ENCODE measurements around the gene FAAH.

Gene FAAH

DNA sequence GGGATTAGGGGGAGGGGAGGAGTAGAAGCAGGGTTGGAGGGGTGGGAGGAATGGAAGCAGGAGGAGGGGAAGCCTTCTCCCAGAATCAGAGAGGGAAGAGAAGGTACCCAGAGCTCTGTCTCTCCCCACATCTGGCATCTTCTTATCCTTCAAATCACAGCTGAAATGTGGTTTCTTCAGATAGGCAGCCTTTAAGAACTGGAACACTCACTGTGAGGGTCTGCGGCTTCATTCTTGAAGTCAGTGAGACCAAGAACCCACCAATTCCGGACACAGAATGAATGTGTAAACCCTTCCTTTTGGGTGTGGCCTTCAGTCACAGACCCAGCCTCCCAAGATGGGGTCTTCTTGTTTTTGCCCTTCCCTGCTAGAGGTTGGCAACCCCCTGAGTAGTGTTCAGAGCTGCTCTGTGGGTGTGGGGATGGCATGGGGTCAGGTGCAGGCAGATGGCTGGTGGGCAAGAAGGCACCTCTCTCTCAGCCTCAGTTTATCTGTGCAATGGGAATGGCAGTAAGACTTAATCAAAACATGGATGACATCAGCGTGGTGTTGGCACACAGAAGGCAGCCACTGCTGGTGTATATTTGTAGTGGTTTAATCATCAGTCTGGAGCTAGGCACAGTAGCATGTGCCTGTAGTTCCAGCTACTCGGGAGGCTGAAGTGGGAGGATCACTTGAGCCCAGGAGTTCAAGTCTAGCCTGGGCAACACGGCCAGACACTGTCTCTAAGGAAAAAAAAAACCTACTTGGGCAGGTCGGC lies 7.2 kb downstream of the FAAH start:
- no peak for DNase-seq

DNA sequence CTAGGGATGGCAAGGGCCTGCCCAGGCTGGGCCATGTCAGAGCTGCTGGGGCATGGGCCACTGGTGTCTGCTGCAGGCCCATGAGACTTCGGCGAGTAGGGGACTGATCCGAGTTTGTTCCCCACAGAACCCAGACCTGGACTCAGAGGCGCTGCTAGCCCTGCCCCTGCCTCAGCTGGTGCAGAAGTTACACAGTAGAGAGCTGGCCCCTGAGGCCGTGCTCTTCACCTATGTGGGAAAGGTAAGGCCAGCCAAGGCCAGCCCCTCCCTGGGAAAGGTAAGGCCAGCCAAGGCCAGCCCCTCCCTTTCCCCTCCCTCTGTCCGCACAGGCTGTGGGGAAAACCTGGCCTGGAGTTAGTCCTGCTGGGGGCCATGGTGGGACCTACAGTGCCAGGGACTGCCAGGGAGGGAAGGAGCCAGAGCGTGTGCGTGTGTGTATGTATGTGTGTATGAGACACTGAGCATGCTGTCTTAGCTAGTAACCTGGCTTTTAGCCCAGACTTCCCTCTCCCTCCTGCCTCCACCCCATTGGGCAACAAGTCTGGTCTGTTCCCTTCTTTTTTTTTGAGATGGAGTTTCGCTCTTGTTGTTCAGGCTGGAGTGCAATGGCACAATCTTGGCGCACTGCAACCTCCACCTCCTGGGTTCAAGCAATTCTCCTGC lies 8.0 kb downstream of the FAAH start:
- DNase-seq: peak; percentile 92

DNA sequence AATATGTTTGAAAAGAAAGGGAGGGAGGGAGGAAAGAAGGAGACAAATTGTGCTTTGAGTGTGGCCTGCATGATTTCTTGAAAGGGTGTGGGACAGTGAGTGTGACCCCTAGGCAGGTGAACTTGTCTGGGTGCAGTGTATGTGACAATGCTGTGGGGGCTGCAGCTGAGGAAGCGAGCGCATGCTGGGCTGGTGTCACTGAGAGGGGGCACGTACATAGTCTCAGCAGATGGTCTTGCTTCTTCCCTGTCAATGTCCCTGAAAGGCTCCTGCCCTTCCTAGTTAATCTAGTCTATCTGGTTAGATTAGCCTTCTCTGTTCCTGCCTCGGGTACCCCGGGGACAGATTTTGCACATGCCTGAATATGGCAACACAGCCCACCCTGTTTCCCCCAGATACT lies 9.8 kb downstream of the FAAH start:
- DNase-seq: no peak

DNA sequence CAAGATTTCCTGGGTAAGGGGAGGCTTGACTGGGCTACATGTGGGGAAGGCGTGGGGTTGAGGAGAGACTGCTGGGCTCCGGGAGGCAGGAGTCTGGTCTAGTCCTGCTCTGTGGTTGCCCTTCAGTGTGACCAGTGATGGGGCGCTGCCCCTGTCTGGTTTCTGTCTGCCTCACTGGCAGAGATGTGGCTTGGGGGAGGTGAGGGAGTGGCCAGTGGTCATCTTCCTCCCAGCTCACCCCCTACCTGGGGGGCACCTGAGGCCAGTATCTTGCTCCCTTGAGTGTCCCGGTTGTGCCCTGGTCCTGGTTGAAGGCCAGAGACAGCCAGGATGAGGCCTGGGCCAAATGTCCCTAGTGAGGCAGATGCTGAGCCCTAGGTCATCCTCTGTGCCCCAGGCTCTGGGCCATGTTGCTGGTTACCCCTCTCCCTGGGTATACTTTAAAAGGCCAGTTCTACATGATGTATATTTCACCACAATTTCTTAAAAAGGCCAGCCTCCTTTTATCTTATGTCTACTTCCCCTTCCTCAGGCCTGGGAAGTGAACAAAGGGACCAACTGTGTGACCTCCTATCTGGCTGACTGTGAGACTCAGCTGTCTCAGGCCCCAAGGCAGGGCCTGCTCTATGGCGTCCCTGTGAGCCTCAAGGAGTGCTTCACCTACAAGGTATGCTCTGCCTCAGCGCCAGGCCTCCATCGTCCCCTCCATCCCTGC lies 10.5 kb downstream of the FAAH start:
- DNase-seq: no peak

DNA sequence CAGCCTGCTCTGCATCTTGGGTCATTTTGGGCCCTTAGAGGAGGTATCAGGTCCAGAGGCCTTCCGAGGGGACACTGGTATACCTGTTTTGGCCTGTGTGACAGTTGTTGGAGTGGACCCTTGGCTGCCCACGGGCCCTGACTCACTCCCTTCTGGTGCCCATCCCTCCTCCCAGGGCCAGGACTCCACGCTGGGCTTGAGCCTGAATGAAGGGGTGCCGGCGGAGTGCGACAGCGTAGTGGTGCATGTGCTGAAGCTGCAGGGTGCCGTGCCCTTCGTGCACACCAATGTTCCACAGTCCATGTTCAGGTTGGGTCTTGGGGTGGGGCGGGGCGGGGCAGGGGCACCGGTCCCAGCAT lies 11.1 kb downstream of the FAAH start:
- DNase-seq: no peak

DNA sequence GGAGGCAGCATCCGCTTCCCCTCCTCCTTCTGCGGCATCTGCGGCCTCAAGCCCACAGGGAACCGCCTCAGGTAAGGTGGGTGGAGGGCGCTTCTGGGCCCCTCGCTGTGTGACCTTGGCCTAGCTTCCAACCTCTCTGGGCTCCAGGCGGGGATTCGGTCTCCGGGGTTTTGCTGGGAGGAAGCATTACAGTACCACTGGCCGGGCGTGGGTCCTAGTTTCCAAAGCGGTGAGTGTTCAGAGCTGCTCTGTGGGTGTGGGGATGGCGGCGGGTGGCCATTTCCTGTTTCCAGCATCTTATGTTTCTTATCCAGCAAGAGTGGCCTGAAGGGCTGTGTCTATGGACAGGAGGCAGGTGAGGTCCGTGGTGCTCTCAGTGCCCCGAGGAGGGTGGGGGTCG lies 11.6 kb downstream of the FAAH start:
- no peak for DNase-seq

DNA sequence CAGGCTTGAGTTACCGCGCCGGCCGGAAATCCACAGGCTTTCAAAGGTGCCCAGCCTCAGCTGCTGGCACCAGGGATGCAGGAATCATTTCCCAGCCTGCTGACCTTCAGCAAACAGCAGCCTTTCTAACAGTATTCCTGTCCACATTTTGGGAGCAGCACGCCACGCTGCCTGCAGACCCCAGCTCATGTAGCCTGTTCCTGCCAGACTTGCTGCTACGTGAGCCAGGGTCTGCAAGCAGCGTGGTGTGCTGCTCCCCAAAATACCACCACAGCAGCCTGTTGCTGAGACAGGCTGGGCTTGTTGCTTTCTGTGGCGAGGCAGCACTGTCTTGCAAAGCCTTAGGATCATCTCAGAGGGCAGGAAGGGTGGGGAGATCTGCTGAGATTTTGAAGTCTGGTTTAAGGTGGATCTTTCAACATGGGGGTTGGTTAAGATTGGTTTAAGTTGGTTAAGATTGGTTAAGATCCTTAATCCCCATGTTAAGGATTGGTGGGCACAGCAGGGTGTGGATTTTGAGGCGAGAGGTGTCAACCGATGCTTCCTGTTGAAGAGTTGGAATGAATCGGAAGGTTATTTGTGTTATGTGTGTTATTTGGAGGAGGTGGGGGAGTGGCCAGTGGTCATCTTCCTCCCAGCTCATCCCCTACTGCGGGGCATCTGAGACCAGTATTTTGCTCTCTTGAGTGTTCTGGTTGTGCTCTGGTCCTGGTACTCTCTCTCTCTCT lies 12.9 kb downstream of the FAAH start:
- DNase-seq: no peak

DNA sequence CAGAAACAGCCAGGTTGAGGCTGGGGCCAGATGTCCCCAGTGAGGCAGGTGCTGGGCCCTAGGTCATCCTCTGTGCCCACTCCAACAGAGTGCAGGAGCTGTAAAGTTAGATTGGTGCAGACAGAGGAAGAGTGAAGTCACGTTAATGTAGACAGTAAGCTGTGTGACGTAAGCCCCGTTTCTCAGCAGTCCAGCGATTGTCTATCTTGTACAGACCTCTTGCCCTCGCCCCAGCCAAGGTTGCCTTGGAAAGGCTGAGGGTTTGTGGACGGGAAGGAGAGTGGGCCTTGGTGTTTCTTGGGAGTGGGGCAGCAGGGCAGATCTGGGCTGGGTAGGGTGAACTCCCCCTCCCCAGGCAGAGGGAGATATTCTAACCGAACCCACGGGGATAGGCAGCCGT lies 13.5 kb downstream of the FAAH start:
- DNase-seq: no peak

DNA sequence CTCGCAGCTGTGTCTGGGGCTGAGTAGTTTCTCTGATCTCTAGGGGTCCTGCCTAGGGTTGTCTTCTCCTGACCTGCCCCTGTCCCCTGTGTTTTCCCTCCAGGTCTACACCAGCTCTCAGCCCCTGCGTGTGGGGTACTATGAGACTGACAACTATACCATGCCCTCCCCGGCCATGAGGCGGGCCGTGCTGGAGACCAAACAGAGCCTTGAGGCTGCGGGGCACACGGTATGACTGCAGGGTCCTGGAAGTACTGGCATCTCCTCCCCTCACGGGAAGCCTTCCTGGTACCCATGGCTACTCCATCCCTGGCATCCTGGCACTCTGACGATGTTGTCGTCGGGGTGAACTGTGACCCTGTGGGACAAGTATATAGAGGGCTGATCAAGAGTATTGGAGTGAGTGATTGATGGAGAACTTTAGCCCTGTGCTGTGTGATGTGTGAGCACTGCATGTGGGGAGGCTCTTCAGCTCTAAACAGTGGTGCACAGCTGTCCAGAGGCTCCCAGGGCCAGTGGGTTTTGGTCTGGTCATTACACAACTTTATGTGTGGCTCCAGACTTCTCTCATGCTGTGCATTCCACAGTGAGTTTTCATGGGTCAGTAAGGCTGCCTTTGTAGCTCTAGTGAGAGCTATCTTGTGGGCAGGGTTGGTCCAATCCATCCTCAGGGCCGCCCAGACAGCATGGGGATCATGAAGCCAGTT lies 14.4 kb downstream of the FAAH start:
- no peak for DNase-seq

DNA sequence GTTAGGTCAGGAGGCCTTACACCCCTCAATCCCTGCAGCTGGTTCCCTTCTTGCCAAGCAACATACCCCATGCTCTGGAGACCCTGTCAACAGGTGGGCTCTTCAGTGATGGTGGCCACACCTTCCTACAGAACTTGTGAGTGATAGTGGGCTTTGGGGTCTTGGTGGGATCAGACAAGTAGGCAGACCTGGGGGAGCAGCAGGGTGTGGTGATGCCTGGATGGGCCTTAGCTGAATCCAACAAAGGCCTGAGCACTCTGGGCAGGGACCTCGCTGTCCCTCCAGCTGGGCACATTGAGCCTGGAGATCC lies 14.9 kb downstream of the FAAH start:
- no peak for DNase-seq

DNA sequence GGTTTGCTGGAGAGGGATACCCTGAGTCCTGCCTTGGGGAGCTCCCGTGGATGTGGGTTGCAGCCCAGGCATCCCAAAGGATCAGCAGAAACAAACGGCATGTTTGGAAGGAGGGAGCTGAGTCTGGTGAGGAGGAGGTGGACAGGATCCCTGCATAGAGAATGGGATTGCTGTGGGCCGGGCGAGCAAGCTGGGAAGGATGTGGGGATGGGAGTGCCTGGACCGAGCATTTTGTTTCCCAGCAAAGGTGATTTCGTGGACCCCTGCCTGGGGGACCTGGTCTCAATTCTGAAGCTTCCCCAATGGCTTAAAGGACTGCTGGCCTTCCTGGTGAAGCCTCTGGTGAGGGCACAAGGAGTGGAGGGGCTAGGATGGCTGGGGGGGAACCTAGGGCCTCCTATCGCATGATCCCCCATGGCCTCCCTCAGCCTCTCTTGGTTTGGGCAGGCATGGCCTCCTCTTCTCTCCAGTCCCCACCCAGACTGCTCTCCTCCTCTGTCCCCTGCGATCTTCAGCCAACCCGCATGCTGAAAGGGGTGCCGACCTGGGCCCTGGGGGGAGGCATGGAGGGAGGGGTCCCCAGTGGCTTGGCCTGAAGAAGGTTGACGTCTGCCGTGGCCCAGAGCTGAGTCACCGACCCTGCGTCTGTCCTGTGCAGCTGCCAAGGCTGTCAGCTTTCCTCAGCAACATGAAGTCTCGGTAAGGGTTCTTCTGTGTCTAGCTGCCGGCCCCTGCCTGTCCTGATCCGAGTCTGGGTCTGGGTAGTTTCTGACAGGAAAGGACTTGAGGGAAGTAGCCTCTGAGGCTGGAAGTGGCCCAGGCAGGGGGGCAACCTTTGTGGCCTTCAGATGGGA lies 16.3 kb downstream of the FAAH start:
- DNase-seq: no peak

DNA sequence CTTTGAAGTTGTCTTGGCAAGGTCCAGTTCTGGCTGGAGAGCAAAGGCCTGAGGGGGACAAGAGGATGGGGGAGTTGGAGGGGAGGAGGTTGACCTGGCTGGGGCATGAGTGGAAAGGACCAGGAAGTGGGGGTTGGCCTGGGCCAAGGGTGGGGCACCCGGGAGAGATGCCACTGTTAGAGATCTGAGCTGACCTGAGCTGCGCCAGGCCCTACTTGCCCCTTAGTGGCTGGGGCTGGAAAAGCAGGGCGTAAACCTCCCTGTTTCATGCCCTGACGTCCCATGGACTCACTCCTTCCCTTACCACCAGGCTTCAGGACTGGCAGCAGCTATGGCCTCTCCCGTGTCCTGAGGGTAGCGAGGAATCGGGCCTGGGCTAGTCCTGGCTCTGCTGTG lies 16.9 kb downstream of the FAAH start:
- DNase-seq: no peak

DNA sequence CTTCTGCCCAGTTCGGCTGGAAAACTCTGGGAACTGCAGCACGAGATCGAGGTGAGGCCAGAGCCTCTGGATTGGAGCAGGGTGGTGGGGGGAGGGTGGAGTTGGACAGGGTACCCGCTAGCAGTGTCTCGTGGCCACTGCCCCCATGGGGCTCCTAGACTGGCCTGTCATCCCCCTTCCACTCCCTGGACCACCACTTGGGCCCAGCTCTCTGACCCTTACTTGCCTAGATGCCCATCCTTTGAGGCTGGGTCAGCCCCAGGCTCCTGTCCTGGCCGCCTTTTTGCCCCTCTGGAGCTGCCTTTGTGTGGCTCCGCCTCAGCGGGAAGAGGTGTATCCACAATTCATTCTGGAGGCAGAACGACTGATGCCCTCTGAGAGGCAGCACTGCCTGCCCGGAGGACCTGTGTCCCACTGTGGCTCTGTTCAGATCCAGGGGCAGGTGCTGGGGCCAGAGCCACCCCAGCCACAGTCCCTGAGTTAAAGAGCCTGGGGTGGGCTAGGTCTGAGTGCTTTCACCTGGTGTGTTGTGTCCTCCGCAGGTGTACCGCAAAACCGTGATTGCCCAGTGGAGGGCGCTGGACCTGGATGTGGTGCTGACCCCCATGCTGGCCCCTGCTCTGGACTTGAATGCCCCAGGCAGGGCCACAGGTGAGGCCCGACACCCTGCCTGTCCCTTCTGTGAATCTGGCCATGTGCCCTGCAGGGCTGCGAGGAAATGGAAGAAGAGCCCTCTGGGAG lies 17.7 kb downstream of the FAAH start:
- no peak for DNase-seq

DNA sequence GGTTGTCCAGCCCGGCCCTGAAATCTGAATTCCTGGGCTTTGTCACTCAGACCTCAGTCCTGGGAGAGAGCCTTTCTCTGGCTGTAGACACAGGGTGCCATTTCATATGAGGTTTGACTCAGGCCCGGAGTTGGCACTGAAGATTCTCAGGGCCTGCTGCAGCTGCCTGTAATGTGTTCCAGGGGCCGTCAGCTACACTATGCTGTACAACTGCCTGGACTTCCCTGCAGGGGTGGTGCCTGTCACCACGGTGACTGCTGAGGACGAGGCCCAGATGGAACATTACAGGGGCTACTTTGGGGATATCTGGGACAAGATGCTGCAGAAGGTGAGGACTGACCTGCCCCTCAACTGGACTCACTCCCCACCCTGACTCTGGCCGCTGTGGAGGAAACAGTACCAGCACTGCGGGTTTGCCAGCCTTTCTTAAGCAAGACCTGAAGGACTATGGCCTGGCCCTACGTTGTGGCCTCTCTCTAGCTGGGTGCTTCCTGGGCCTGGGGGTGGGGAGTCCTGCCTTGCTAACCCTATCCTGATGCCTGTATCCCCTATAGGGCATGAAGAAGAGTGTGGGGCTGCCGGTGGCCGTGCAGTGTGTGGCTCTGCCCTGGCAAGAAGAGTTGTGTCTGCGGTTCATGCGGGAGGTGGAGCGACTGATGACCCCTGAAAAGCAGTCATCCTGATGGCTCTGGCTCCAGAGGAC lies 18.9 kb downstream of the FAAH start:
- DNase-seq: no peak

DNA sequence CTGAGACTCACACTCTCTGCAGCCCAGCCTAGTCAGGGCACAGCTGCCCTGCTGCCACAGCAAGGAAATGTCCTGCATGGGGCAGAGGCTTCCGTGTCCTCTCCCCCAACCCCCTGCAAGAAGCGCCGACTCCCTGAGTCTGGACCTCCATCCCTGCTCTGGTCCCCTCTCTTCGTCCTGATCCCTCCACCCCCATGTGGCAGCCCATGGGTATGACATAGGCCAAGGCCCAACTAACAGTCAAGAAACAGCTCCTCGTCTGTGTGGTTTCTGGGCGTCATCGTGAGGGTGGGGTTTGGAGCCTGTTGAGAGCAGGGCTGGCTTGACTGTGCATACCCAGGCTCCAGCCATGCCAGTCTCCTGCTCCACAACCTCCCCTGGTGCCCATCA lies 19.5 kb downstream of the FAAH start:
- no peak for DNase-seq

DNA sequence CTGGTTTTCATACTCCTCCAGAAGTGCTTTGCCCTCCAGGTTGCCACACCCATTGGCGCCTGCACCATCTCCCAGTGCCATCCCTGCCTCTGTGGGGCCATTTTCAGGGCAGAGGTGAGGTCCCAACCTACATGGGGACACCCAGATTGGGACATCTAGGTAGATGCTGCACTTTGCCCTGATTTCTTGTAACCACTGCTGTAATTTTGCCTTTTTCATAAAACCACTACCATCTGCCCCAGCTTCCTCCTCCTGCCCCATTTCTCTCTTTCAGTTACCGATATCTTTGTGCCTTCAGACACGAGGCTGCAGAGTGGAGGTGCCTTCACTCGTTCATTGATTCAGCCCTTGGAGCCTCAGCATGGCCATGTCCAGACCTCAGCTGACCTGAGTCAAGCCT lies 21.4 kb downstream of the FAAH start:
- DNase-seq: no peak

DNA sequence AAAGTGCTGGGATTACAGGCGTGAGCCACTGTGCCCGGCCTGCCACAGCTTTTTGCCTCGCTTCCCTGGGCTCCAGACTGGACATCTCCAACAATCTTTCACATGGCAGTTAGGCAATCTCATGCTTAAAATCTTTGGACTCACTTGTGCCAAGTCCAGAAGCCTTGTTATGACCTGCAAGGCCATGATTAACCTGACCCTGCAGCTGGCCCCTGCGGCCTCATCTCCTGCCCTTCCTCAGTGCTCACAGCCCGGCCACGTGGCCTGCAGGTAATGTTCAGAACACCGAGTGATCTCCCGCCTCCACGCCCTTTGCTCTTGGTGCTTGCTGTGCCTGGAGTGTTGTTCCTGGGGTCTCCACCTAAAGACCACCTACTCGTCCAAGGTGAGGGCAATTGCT lies 24.9 kb downstream of the FAAH start:
- no peak for DNase-seq

DNA sequence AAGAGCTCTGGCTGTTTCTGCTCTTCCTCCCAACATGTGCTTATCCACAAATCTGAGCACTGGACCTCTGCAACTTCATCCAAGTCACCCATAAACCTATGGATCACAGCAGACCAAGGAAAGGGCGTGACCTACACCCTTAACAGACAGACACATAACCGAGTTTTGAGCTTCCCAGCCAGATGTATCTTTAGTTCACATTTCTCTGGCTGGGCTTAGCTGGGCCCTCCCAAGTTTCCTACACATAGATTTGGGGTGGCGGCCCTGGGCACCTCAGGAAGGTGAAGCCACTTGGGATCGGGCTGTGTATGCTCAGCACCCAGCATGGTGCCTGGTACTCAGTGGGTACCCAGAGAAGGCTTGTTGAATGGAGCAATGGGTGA lies 26.4 kb downstream of the FAAH start:
- no peak for DNase-seq

DNA sequence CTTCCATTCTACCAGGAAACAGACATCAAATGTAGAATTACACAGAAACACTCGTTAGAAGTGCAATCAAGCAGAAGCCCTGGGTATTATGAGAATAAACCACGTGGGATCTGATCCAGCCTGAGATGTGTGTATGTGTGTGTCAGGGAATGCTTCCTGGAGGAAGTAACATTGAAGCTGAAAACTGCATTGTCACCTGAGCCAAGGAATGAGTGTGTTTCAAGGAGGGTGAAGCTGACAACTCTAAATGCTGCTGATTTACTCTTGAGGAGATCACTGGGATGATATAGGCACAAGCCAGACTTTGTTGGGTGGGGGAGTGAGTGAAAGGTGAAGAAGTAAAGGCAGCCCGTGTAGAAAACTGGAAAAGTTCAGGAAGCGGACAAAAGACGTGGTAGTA lies 27.6 kb downstream of the FAAH start:
- no peak for DNase-seq

DNA sequence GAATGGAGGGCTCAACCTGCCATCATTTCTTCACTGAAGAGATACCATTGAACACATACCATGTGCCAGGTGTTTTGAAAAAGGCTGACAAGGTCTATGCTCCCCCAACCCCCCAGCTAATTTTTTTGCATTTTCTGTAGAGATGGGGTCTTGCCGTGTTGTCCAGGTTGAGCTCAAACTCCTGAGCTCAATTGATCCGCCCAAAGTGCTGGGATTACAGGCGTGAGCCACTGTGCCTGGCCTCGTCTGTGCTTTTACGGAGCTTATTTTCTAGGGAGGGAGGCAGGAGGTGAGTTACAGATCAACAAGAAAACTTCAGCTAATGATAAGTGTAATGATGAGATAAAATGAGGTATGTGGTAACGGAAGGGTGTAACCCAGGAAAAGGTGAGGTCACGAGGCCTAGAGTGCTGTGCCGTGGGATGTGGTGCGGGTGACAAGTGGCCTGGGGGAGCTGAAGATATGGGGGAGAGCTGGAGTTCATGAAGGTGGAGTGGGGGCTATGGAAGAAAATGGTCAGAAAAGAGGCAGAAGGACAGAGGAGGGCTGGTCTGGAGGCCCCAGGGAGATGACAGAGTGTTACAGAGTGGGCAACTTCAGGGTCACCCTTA lies 28.2 kb downstream of the FAAH start:
- DNase-seq: no peak
